A375 (cell line): Measurements from ENCODE around the gene OR14K1. TPM values are rescaled to one million over a fixed set of nuclear protein-coding genes. Genes with fewer than 3 reads are reported as not detected.

Source experiments
- total RNA-seq: library from RNA; depleted of rRNA; stranded (reverse); fragments of >200 nt; shearing (Covaris generic); gene quantifications from 2 replicates; pipeline ENCODE4 v1.2.3, GENCODE V29; 2014; rRNA removed

OR14K1 gene, protein sequence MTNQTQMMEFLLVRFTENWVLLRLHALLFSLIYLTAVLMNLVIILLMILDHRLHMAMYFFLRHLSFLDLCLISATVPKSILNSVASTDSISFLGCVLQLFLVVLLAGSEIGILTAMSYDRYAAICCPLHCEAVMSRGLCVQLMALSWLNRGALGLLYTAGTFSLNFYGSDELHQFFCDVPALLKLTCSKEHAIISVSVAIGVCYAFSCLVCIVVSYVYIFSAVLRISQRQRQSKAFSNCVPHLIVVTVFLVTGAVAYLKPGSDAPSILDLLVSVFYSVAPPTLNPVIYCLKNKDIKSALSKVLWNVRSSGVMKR
- not detected in 2 replicates for total RNA-seq

DNA sequence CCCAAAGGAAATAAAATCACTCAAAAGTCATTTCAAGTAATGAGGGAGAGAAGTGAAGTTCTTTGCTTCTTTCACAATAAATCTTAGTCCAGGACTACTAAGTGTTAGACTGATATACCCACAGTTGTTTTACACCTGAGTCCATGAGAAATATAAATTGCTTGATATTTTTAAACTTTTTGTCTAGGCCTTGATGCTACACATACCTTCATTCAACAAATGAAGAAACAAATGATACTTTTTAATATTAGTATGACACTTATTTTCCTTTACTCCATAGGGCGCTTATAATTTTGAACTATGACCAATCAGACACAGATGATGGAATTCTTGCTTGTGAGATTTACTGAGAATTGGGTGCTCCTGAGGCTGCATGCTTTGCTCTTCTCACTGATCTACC, at the start of gene OR14K1:
TSS of gene OR14K1 (plus strand) at position 301 of the 400 bp plus-strand sequence. CDS start at position 301, 0 bp downstream.

GRCh38 chr1:247716546-247716945, 21.9 kb upstream of the OR14K1 start, which contains the start of gene OR6F1:
TSS of gene OR6F1 (minus strand) at chr1:247716646. CDS start at chr1:247712755, 3,891 bp downstream.

GRCh38 chr1:247748041-247748440, 9.6 kb downstream of the OR14K1 start, which contains the start of gene OR14A2:
TSS of gene OR14A2 (minus strand) at chr1:247748141.

GRCh38 chr1:247760456-247760855, 22.0 kb downstream of the OR14K1 start, which contains the start of gene OR1C1:
TSS of gene OR1C1 (minus strand) at chr1:247760556. CDS start at chr1:247758406, 2,150 bp downstream.

Other genes starting within 250 kb of the OR14K1 start
- not detected in 2 replicates for gene OR2C3, start 202.2 kb upstream of the OR14K1 start, total RNA-seq
- gene GCSAML, start 189.5 kb upstream of the OR14K1 start, total RNA-seq = not detected in 2 replicates
- not detected in 2 replicates for gene OR2G2, start 150.3 kb upstream of the OR14K1 start, total RNA-seq
- not detected in 2 replicates for gene OR2G3, start 133.0 kb upstream of the OR14K1 start, total RNA-seq
- not detected in 2 replicates for gene OR13G1, start 58.9 kb upstream of the OR14K1 start, total RNA-seq
- gene OR6F1, start 22.0 kb upstream of the OR14K1 start, total RNA-seq = not detected in 2 replicates
- gene OR14A2, start 9.5 kb downstream of the OR14K1 start, total RNA-seq = not detected in 2 replicates
- not detected in 2 replicates for gene OR1C1, start 21.9 kb downstream of the OR14K1 start, total RNA-seq
- gene OR14A16, start 85.5 kb downstream of the OR14K1 start, total RNA-seq = not detected in 2 replicates
- not detected in 2 replicates for gene OR11L1, start 103.3 kb downstream of the OR14K1 start, total RNA-seq
- 12.9 and 13.2 TPM in 2 replicates for gene TRIM58, start 118.6 kb downstream of the OR14K1 start, total RNA-seq
- gene OR2W3, start 157.0 kb downstream of the OR14K1 start, total RNA-seq = 0.45 and 2.8 TPM in 2 replicates
- gene OR2T8, start 181.6 kb downstream of the OR14K1 start, total RNA-seq = 0.32 TPM in 1 of 2 replicates, not detected in the other
- gene OR2AJ1, start 186.3 kb downstream of the OR14K1 start, total RNA-seq = not detected in 2 replicates
- gene OR2L8, start 210.2 kb downstream of the OR14K1 start, total RNA-seq = not detected in 2 replicates
- not detected in 2 replicates for gene OR2AK2, start 226.6 kb downstream of the OR14K1 start, total RNA-seq